ENCODE data around the gene UBALD1.

GRCh38 chr16:4646773-4647643 lies 32.3 kb upstream of the UBALD1 start:
- TF ChIP-seq REST (IDR thresholded peaks at IDR 0.05; ENCODE audit: low read depth, low read length) (no peak), JUNB (IDR thresholded peaks at IDR 0.05) (no peak)

All from GM12878 (cell line).